ENCODE results near the gene DNM1. TPM values are rescaled to one million over a fixed set of nuclear protein-coding genes. Genes with fewer than 3 reads are reported as not detected.
"Not testable (repeated sequence)": the region's sequence is repeated elsewhere in the genome, so short reads cannot be mapped to it uniquely, and the experiment has no call there.

DNM1 gene
- total RNA-seq, 4 donors from 2014 or later = 4.3 to 18.9 (median 10.1) TPM

DNA sequence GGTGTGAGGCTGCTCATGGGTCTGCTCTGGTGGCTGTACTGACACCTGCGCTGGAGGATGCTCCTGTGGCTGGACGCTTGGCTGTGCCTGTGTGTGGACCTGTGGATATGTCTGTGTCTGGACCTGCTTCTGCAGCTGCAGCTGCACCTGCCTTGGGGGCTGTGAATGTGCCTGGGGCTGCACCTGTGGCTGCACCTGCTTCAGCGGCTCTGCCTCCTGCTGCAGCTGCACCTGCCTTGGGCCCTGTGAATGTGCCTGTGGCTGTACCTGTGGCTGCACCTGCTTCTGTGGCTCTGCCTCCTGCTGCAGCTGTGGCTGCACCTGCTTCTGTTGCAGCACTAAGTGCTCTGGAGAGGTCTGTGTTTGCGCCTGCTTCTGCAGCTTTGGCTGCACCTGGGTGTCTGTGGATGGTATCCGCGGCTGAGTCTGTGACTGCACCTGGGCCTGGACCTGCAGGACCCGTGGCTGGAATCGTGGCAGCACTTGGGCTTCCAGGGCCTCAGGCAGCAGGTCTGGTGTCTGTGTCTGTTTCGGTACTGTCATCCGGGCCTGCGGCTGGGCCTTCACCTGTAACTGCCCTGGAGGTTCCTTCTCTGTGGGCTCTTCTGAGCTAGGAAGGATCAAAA is 24.3 kb upstream of the DNM1 start:
- TF ChIP-seq POLR2AphosphoS5 (IDR thresholded peaks at IDR 0.05) (no peak), POLR2A (IDR thresholded peaks at IDR 0.05) (no peak), EP300 (IDR thresholded peaks at IDR 0.05) (no peak)
- TF ChIP-seq, protein P1, sequence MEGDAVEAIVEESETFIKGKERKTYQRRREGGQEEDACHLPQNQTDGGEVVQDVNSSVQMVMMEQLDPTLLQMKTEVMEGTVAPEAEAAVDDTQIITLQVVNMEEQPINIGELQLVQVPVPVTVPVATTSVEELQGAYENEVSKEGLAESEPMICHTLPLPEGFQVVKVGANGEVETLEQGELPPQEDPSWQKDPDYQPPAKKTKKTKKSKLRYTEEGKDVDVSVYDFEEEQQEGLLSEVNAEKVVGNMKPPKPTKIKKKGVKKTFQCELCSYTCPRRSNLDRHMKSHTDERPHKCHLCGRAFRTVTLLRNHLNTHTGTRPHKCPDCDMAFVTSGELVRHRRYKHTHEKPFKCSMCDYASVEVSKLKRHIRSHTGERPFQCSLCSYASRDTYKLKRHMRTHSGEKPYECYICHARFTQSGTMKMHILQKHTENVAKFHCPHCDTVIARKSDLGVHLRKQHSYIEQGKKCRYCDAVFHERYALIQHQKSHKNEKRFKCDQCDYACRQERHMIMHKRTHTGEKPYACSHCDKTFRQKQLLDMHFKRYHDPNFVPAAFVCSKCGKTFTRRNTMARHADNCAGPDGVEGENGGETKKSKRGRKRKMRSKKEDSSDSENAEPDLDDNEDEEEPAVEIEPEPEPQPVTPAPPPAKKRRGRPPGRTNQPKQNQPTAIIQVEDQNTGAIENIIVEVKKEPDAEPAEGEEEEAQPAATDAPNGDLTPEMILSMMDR (IDR thresholded peaks at IDR 0.05) = no peak
- Histone ChIP-seq H3K27ac (no peak overlapping the region), H3K9me3 (no peaks in the 10 kb centered on the region), H3K4me3 (no peak overlapping the region), H3K36me3 (peaks cover 90% of the 10 kb centered on the region), H3K27me3 (no peaks in the 10 kb centered on the region), H3K4me1 (peaks cover 33% of the 10 kb centered on the region)
- WGBS = 100% methylated on average over 1 of the region's 11 CpGs
- no peak for DNase-seq (ENCODE audit: low spot score in 2 of 2)

DNA sequence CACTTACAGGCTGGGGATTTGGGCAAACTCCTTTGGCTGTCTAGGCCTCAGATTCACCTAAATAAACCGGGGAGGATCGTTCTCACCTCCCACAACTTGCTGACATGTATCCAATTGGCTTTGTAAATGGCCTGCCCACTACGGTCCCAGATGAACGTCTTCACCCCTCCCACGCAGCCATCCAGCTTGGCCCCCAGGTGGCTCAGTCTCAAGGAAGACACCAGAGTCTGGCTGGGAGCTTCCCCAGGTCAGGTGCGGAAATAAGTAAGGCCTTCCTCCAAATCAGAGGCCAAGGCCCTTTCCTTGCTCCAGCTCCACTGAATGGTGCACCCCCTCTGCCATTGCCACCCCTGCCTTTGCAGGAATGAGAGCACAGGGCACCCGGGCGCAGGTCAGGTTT is 23.2 kb upstream of the DNM1 start:
- Histone ChIP-seq H3K27me3 (no peaks in the 10 kb centered on the region), H3K36me3 (peaks cover 88% of the 10 kb centered on the region), H3K9me3 (no peaks in the 10 kb centered on the region), H3K27ac (no peak overlapping the region), H3K4me3 (no peak overlapping the region), H3K4me1 (peaks cover 33% of the 10 kb centered on the region)
- WGBS = 98% methylated on average over 7 of the region's 8 CpGs
- DNase-seq (ENCODE audit: low spot score in 2 of 2) = no peak
- TF ChIP-seq, protein P1 (IDR thresholded peaks at IDR 0.05) = no peak
- TF ChIP-seq EP300 (IDR thresholded peaks at IDR 0.05) = no peak
- no peak for TF ChIP-seq POLR2A (IDR thresholded peaks at IDR 0.05)
- no peak for TF ChIP-seq POLR2AphosphoS5 (IDR thresholded peaks at IDR 0.05)

DNA sequence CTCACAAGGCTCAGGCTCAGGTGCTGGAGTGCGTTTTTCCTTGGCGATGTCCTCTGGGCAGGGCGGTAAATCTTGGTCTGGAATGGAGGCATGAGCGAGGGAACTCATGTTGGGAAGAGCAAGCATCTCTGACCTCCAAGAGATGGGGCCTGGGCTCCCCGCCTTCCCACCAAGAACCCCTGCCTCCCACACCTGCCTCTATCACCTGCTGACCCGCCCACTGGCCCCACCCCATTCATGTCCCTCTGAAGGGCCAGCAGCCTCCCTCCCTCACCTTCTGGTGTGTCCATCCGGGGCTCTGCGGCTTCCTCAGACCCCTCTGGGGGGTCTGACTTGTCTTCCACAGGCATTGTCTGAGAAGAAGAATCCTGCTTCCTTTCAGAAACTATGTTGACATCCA is 22.7 kb upstream of the DNM1 start:
- Histone ChIP-seq H3K9me3 (no peaks in the 10 kb centered on the region), H3K27me3 (no peaks in the 10 kb centered on the region), H3K27ac (no peak overlapping the region), H3K4me3 (no peak overlapping the region), H3K4me1 (peaks cover 33% of the 10 kb centered on the region), H3K36me3 (peaks cover 88% of the 10 kb centered on the region)
- DNase-seq (ENCODE audit: low spot score in 2 of 2) = no peak
- TF ChIP-seq POLR2A (IDR thresholded peaks at IDR 0.05) = no peak
- TF ChIP-seq, protein P1 (IDR thresholded peaks at IDR 0.05) = no peak
- no peak for TF ChIP-seq POLR2AphosphoS5 (IDR thresholded peaks at IDR 0.05)
- no peak for TF ChIP-seq EP300 (IDR thresholded peaks at IDR 0.05)
- 99% methylated on average over 8 of the region's 8 CpGs for WGBS

DNA sequence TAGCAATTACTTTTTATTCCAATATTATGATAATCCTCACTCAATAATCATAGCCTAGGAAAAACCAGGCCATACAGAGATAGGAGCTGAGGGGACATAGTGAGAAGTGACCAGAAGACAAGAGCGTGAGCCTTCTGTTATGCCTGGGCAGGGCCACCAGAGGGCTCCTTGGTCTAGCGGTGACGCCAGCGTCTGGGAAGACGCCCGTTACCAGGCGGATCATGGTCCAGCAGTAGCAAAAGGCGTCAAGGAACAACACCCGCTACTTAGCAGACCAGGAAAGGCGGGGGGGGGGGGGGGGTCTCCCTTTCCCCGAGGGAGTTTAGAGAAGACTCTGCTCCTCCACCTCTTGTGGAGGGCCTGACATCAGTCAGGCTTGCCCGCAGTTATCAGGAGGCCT is 21.7 kb upstream of the DNM1 start:
- H3K27ac ChIP-seq; H3K27me3 ChIP-seq; DNase-seq (ENCODE audit: low spot score in 2 of 2); H3K9me3 ChIP-seq; H3K4me3 ChIP-seq: not testable (repeated sequence)
- no CpG with 5 or more reads among the region's 12 CpGs for WGBS
- H3K36me3 ChIP-seq = peaks cover 88% of the 10 kb centered on the region
- peaks cover 27% of the 10 kb centered on the region for H3K4me1 ChIP-seq
- TF ChIP-seq, protein P1 (IDR thresholded peaks at IDR 0.05) = peak; percentile 19 to 43

DNA sequence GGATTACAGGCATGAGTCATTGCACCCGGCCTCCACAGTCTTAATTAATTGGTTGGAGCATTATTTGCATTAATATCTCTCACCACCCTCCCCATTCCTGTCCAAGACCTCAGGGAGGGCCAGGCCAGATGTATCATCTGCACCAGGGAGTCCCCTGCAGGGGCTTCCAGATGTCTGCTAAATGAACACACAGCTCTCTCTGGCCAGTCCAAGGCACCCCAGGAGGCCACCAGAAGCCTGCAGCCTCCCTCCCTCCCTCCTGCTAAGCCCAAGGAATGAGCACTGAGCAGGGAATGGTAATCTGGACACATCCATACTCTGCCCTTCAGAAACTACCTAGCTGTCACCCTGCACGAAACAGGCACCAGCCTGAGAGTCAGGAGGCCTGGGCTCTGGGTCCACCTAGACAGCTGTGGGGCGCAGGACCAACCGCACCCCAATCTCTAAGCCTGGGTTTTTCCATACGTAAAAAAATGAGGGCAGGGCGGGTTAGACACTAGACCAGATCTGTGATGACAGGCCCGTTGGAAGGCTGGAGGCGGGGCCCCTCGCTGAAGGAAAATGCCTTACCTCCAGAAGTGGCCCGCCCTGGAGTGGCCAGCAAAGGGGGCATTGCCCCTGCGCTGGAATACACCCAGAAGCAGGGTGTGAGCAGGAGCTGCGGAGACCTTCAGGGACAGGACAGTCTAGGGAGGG is 20.1 kb upstream of the DNM1 start:
- H3K36me3 ChIP-seq = peaks cover 82% of the 10 kb centered on the region
- no peaks in the 10 kb centered on the region for H3K9me3 ChIP-seq
- TF ChIP-seq POLR2A (IDR thresholded peaks at IDR 0.05) = no peak
- TF ChIP-seq POLR2AphosphoS5 (IDR thresholded peaks at IDR 0.05) = no peak
- TF ChIP-seq, protein P1 (IDR thresholded peaks at IDR 0.05) = no peak
- TF ChIP-seq EP300 (IDR thresholded peaks at IDR 0.05) = no peak
- peak overlapping the region; percentile 48 for H3K27ac ChIP-seq
- H3K4me1 ChIP-seq = peaks cover 18% of the 10 kb centered on the region
- no peaks in the 10 kb centered on the region for H3K27me3 ChIP-seq
- 45% methylated on average over 12 of the region's 12 CpGs for WGBS
- no peak for DNase-seq (ENCODE audit: low spot score in 2 of 2)
- H3K4me3 ChIP-seq = no peak overlapping the region
